GM10248 (cell line): ENCODE results near the gene GATAD1.
A peak's percentile ranks its signal among the peaks of the same experiment; 100 is the strongest.

ENCODE experiments used
- CTCF ChIA-PET: fragments of 300-600 bp; sonication (Branson Sonifier 250); formaldehyde crosslinking; extraction: SDS; loops from one replicate; lab custom pipeline; 2021; ENCODE audit warnings: antibody characterized with exemption; lab: Yijun Ruan, JAX
- POLR2A ChIA-PET: fragments of 350-650 bp; sonication (Branson Sonifier 250); formaldehyde crosslinking; extraction: SDS; loops from one replicate; lab custom pipeline; 2020; ENCODE audit warnings: antibody characterized with exemption; lab: Yijun Ruan, JAX
- DNase-seq: peaks from one replicate; pipeline ENCODE4 v3.0.0; 2012; ENCODE audit errors: extremely low spot score
- CTCF ChIP-seq: IDR thresholded peaks from 2 replicates; pipeline ENCODE4 v1.5.1; 2012; ENCODE audit warnings: mild to moderate bottlenecking, low read depth; ENCODE audit errors: extremely low read depth, missing control alignments, control extremely low read depth

GATAD1 gene

GRCh38 chr7:92447345-92448204 lies at the start of gene GATAD1:
TSS of gene GATAD1 (plus strand) at chr7:92447482. CDS start at chr7:92447730, 248 bp downstream.
- CTCF ChIA-PET, result interaction anchor here (0.6 to 6.1 kb wide), 62 partner anchors 8 to 1992 kb away, joined by 3 to 126 read pairs (median 4); partner anchors contain the start of genes AKAP9, ANKIB1, CYP51A1 and KRIT1

GRCh38 chr7:92397542-92397941 lies 49.7 kb upstream of the GATAD1 start:
- TF ChIP-seq CTCF, result no peak
- ChIA-PET POLR2A (no interaction called here), CTCF (interaction anchor here (1.4 kb wide), 1 partner anchor 26 kb away, joined by 4 read pairs; no protein-coding TSS in a partner anchor)
- no peak for DNase-seq

More at GRCh38 chr7:92447345-92448204, at the start of gene GATAD1:
- peak; percentile 93 for TF ChIP-seq CTCF
- peak; percentile 90 for DNase-seq
- POLR2A ChIA-PET, result interaction anchor here (1.1 to 1.5 kb wide), 2 partner anchors 24 to 202 kb away, joined by 3 to 5 read pairs; partner anchors contain the start of genes ANKIB1 and KRIT1

GRCh38 chr7:92400013-92400412 lies 47.3 kb upstream of the GATAD1 start:
- ChIA-PET POLR2A (no interaction called here), CTCF (interaction anchor here (1.1 kb wide), 1 partner anchor 48 kb away, joined by 3 read pairs; the partner anchor contains the start of gene GATAD1)
- no peak for DNase-seq

GRCh38 chr7:92402920-92403759 lies 44.1 kb upstream of the GATAD1 start:
- TF ChIP-seq CTCF, result no peak
- CTCF ChIA-PET, result interaction anchor here (0.6 to 1.8 kb wide), 3 partner anchors 12 to 21 kb away, joined by 3 to 7 read pairs (median 3); no protein-coding TSS in a partner anchor
- POLR2A ChIA-PET, result no interaction called here
- no peak for DNase-seq

More at GRCh38 chr7:92400013-92400412, 47.3 kb upstream of the GATAD1 start:
- TF ChIP-seq CTCF, result no peak

- CTCF ChIA-PET, result interaction anchor here (1.8 kb wide), 1 partner anchor 20 kb away, joined by 7 read pairs; no protein-coding TSS in a partner anchor
- TF ChIP-seq CTCF, result no peak
- POLR2A ChIA-PET, result no interaction called here
- no peak for DNase-seq
These were observed 43.6 kb upstream of the GATAD1 start for GRCh38 chr7:92403760-92404074.

- no peak for TF ChIP-seq CTCF
- ChIA-PET CTCF (interaction anchor here (0.7 to 1.8 kb wide), 4 partner anchors 9 to 225 kb away, joined by 3 to 7 read pairs (median 4); partner anchors contain the start of gene LRRD1), POLR2A (no interaction called here)
- DNase-seq, result no peak
These were observed 43.1 kb upstream of the GATAD1 start for GRCh38 chr7:92404170-92404614.
